Head of caudate nucleus (tissue), 42 donors: ENCODE data around the gene HIPK2.

Source experiments
- DNase-seq, 42 donors: peaks; one replicate each; pipeline versions ENCODE4 v3.0.0 to v3.0.0-alpha.2; 2020 to 2021; ENCODE audit warnings: mixed read lengths in 7 of 42
- intact Hi-C: fragments of 100-400 bp; cut with DNase I; formaldehyde crosslinking; loops from one replicate; pipeline ENCODE4 v1.15.0; 2022

Gene HIPK2

DNA sequence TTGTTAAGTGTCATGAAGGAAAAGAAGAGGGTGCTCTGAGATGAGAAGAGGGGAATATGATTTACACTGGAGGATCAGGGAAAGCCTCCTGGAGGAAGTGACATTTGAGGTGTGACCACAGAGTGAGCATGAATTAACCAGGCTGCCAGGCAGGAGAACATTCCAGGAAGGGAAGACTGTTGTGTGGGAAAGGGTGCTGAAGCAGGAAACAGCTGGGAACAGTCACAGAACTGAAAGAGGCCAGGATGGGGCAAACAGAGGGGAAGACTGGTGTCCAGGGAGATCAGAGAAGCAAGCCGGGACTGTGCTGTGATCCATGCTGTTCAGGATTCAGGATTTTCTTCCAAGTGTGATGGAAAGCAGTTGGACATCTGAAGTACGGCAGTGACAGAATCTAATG, 14.9 kb downstream of the HIPK2 start:
- intact Hi-C loops: no loop called here
- DNase-seq: no peak

DNA sequence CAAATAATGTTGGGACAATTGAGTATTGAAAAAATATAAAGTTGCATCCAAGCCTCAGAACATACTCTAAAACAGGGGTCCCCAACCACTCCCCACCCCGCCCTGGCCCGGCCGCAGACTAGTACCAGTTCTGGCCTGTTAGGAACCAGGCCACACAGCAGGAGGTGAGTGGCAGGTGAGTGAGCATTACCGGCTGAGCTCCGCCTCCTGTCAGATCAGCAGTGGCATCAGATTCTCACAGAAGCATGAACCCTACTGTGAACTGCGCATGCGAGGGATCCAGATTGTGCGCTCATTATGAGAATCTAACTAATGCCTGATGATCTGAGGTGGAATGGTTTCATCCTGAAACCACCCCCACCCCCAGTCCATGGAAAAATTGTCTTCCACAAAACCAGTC, 19.4 kb downstream of the HIPK2 start:
- intact Hi-C loops: no loop called here
- no peak for DNase-seq

DNA sequence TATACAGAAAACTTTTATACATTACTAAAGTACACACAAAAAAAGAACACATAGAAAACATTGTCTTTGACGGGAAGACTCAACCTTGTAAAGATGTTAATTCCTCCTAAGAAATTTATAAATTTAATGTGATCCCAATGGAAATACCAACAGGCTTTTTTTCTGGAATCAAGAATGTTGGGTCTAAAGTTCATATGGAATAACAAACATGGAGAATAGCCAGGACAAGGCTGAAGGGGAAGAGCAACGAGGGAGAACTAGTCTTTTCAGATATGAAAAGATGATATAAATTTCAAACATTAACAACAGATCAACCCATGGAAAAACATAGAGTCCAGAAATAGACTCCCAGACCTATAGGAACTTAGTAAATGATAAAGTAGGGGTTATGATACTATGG, 19.8 kb downstream of the HIPK2 start:
- DNase-seq: no peak
- intact Hi-C loops: no loop called here

DNA sequence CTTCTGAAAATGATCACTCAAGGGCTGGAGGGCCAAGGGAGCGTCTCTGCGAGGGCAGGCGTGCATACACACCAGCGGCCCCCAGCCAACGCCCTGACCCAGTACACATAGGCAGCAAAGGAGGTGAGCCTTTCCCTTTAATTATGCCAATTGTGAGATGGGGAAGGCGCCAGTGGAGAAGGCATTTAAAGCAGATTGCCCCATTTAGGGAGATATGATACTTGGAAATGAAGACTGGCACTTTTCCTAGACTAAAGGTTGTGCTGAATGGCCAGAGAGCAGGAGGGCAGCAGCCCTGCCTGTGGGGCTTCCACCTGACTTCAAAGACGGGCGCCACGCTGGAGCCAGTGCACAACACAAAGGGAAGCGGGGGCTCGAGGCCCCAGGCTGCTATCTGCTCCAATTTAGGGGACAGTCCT, 24.1 kb downstream of the HIPK2 start:
- intact Hi-C loops: no loop called here
- peak in 2 of 42 donors; percentile 13 to 35 for DNase-seq

DNA sequence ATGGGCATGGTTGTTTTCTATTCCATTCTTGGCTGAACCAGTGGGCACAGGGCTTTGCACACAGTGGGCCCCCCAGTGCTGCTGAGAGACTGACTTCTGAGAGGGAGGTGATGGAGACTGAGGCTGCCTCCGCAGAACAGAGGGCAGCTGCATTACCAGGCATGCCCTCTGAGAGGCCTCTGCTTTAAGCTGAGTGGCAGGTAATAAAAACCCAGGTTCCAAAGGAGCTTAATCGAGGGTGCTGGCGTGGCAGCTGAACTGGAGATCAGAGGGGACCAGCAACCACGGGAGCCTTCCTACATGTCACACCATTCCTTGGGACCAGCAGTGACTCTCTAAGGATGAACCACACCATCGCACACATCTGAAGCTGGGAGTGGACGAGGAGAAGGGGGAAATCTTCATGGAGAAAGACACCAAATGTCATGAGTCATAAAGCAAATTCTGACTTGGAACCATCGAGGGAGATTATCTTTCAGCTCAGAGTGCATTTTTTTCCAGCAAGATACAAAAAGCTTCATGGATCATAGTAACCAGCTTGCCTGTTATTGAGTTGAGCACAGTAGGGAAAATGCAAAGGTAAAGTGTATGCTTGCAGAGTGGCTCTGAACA, 24.6 kb downstream of the HIPK2 start:
- peak in 1 of 42 donors; percentile 27 for DNase-seq
- intact Hi-C loops: no loop called here

DNA sequence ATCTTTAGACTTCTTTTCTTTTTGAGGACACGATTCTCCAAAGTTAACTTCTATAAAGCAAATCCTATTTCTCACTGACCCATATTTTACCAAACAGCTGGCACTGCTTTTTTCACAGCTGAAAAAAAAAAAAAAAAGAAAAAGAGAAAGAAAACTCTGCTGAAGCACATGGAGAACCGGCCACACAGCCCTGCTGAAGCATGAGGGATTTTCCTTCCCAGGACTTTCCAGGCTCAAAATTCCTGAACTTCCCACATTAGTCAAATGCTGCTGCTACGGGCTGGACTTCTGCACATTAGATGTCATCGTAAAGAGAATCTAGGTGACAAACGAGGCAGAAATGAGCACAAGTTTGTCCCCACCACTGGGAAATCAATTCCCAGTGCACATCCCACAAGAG, 25.2 kb downstream of the HIPK2 start:
- DNase-seq: peak in 1 of 42 donors; percentile 23
- intact Hi-C loops: no loop called here

DNA sequence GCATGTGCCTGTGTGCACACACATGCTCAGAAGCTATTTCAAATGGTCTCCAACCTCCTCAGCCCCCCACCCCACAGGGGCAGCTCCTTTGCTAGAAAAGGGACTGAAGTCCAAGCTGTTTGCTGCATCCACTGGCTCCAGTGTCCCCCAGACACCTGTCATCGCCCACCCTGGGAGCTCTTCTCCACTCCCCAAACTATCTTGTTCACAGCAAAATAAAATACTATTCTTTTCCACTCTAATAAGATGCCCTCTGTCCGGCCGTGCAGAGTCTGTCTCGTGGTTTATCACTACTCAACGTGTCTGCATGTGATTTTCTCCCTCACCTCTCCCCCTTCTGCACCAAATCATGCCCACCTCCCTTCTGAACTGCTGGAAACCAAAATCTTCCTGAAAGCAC, 25.6 kb downstream of the HIPK2 start:
- DNase-seq: peak in 2 of 42 donors; percentile 12 to 32
- intact Hi-C loops: no loop called here

DNA sequence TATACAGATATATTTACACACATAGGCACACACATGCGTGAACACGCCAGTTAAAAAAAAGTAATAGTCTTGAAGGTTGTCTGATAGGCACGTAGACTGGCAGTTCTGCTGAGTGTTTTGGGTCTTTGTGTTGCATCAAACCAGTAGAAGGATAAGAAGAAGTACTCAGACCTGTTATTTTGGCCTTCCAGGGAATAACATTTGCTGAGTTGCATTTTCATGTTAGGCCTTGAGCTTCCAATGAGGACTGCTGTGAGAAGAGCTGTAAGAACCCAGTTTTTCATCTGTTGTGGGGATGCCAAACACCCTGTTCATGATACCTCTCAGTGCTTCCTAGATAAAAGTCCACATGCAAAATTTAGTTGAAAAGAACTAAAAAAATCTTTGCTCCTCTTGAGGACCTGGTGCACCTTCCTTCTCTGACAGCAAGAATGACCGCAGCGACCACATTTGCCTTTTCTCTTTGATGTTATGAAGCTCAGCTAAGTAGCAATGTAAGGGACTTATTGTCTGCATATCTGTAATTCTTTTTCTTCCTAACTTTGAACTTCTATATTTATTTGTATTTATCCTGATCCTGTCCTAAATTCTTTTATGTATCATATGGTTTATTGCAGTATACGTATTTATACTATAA, 27.2 kb downstream of the HIPK2 start:
- no peak for DNase-seq
- intact Hi-C loops: no loop called here

DNA sequence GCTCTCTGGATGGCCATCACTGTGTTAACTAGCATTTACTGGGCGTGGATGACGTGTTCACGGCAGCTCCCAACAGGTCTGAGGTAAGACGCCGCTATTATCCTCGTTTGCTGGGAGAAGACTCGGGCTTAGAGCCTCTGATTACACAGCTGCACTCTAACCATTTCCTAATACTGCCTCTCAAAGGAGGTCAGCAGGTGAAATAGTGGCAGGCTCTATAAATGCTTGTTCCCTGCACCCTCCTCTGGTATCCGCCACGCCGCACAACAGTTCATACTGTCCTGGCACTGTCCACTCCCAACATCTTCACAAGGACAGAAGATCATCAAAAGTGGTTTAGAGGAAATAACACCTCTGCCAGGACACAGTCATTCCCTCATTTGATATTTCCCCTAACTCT, 28.3 kb downstream of the HIPK2 start:
- intact Hi-C loops: no loop called here
- DNase-seq: peak in 2 of 42 donors; percentile 9 to 27

DNA sequence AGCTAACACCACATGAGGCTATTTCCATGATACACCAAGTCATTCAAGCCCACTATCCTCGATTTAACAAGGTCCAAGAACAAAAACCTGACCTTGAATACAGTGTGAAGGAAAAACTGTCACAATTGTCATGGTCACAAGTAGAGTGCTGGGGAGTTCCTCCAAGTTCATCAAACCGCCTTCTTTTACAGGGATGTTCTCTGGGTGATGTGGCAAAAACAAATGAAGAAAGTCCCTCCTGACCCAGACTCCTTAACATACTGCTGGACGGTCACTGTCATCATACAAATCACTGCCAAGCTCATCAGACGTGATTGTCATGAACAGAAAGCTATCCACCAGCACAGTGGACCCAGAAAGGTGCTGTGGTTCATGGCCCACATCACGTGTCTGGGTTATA, 28.9 kb downstream of the HIPK2 start:
- DNase-seq: peak in 3 of 42 donors; percentile 4 to 29 (median 4)
- intact Hi-C loops: no loop called here

DNA sequence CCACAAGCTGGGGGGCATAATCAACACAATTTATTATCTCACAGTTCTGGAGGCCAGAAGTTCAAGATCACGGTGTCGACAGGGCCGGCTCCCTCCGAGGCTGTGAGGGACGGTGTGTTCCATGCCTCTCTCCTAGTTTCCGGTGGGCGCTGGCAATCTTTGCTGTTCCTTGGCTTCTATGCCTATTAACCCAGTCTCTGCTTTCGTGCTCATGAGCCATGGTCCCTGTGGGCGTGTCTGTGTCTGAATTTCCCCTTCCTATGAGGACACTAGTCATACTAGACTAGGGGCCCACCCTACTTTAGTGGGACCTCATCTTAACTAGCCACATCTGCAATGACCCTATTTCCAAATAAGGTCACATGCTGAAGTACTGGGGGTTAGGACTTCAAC, 29.4 kb downstream of the HIPK2 start:
- intact Hi-C loops: no loop called here
- peak in 3 of 42 donors; percentile 9 to 23 (median 13) for DNase-seq

DNA sequence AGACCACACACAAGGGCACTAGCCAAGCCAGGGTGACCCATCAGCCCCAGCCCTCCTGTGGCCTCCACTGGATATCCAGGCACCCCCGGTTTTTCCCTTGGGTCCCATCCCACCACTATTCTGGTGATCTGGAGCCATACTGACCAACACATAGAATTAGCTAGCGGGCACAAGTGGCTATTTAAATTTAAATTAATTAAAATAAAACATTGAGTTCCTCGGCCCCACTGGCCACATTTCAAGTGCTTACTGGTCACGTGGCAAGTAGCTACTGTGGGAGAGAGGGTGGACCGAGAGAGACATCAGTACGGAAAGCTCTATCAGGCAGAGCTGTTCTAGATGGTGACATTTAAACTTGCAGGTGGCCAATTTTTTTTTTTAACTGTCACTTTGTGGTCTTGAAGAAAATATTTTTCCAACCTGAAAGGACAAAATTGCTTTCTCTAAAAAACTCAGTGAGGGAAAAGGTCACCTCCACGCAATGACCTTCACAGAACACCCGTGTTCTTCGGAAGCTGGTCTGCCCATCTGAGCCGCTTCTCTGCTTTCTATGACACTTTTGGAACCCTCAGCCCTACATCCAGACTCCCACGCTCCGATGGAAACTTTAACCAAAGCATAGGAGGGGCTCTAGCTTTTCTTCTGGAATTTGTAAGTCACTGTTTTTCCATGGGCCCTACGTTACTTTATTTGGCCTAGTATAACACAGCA, 30.0 kb downstream of the HIPK2 start:
- intact Hi-C loops: no loop called here
- peak in 5 of 42 donors; percentile 15 to 72 (median 19) for DNase-seq

DNA sequence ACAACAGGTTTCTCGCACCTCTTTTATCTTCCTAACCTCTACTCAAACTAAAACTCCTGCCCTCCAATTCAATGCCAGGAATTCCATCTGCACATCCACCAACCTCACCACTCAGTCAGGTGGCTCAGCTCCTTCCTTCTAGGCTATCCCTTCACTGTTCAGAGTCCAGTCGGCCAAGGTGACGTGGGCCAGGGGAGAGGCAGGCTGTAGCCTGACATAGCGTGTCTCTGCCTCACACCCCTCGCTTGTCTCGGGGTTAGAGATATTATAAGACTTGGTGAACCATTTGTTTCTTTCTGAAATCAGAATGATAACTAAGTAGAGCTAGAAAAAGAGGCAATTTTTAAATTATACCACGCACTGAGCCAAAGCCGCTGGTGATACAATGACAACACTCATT, 31.1 kb downstream of the HIPK2 start:
- intact Hi-C loops: no loop called here
- DNase-seq: peak in 1 of 42 donors; percentile 12

DNA sequence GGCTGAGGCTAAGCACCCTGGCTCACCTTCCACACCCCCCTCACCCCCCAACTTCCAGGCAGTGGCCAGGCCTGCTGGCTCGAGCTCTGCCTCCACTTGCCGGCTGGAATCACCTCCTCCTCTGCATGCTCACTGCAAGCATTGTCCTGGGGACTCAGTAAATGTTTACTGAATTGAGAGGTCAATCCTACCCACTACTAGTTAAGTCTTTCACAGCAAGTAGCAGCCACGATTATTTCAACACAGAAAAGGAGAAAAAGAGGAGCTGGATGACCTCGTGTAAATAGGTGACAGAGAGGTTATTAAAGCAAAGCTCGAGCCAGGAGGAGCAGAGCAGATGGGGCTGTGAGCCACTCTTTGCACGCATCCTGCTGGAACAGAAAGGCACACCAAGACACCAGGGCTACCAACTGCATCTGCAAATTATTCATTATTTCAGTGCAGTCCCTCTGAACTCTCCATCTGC, 32.1 kb downstream of the HIPK2 start:
- no peak for DNase-seq
- intact Hi-C loops: no loop called here

DNA sequence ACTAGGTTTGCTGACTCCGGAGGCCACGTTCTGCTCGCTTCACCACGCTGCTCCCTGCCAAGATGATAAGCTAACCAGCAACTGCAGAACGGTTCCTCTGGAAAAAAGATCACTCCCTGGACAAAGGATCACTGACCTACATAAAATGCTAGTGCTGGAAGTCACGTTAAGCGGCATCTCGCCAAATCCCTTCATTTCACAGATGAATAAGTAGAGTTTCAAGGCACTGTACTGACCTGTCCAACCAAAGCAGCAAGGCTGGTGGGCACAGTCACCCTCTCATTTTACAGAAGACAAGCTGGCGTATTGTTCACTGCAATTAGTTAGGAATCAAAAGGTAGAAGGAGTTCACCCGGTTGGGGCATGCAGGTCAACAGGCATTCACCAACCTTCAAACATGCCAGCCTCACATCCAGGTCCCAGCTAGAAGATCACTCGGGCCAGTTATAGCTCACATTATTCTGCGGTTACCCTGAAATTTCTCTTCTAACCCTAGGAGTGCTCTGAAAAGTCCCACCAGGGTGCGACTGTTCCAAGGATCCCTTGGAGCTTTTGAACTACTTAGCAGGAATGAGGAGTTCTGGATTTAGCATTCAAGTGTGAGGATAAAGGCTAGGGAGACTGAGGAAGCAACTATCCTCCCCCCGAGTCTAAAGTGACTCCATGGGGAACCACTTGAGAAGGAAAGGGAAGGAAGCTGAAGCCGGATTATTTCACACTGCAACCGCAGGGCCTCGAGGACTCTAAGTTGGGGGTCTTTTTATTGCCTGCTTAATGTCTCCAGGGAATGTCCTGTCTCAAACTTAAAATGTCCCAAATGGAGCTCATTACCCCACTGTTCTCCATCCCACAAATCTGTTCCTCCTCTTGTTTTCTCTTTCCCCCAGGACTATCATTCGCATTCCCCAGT, 32.8 kb downstream of the HIPK2 start:
- DNase-seq: peak in 1 of 42 donors; percentile 12

DNA sequence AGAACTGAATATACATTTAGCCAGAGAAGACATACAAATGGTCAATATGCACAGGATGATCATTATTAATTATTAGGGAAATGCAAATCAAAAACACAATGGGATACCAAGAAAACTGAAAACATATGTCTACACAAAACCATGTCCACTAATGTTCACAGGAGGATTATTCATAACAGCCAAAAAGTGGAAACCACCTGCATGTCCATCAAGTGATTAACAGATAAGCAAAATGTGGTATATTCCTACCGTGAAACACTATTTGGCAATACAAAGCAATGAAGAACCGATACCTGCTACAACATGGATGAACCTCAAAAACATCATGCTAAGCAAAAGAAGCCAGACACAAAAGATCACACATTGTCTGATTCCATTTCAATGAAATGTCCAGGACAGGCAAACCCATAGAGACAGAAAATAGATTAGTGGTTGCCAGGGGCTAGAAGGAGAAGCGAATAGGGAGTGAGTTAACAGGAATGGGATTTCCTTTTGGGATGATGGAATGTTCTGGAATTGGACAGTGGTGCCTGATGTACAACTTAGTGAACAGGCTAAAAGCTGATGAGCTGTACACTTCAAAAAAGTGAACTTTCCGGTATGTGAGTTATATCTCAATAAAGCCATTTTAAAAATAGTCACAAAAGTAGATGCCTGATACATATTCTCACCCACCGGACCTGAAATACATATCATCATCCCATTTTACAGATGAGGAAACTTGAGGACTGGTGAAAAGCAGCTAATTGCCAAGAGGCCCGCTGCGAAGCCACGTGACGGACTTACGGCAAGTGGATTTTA, 33.6 kb downstream of the HIPK2 start:
- intact Hi-C loops: no loop called here
- DNase-seq: peak in 1 of 42 donors; percentile 1

More for the DNA sequence above, 32.8 kb downstream of the HIPK2 start:
- intact Hi-C loops: no loop called here

DNA sequence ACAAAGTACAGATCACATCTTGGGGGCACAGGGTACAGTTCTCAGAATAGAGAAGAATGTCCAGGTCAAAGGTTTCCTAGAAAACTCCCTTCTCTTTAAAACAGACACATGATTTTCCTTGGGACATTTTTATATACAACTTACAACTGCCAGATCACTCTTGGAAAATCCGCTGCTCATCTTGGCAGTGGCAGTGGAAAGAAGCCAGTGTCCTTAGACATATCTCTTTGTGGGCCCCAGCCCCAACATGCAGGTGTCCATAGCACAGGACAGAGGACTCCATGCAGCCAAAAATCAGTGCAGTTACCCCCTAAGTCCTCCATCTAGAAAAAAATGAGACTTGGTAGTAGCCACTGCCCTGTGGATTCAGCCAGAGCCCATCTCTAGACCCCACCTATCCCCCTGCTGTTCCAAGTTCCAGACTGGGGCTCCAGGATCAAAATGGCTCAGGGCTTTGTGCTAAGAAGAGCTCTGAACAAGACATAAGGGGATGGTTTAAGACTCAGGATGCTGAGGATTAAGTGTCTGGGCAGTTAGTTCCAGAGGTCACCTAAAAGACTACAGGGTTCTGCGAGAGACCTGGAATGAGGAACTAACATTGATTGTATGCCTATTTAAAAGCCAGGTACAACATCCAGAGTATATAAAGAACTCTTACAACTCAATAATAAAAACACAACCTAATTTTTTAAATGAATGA, 34.4 kb downstream of the HIPK2 start:
- DNase-seq: no peak
- intact Hi-C loops: no loop called here

DNA sequence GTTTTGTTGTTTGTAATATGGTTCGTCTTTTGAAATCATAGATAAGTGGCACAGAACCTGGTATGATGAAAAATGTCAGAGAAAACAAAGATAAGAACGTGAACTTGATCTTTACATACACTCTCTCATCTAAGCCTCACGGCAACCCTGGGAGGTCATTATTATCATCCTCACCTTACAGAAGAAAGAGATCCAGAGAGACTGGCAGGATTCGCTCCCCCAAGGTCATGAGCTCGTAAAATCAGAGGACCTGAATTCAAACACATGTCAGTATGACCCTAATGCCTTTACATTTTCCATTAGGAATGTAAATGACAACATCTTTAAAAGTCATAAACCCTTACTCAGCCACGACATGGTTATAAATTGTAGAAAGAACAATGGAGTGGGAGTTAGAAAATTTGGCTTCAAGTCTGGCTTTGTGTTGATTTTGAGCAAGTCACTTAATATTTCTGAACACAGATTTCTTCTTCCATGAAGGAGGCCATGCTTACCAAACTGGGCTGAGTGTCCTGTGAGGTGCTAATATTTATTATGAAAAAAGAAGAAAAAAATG, 35.9 kb downstream of the HIPK2 start:
- intact Hi-C loops: no loop called here
- no peak for DNase-seq
